GM23338 (cell line): ENCODE results near the gene CHD9NB.

Source experiments
- CREB1 ChIP-seq: fragments of 250-450 bp; sonication (Bioruptor Pico); IDR thresholded peaks from 2 replicates; pipeline ENCODE4 v1.5.0; 2020; ENCODE audit warnings: low read depth, mild to moderate bottlenecking, moderate library complexity
- EZH2 ChIP-seq: fragments of 200-600 bp; sonication (generic); IDR thresholded peaks from one replicate; pipeline ENCODE4 v1.8.0; 2017; ENCODE audit warnings: antibody characterized with exemption, mild to moderate bottlenecking, low read depth; ENCODE audit not compliant: unreplicated experiment
- EZH2phosphoT487 ChIP-seq: fragments of 200-600 bp; sonication (generic); IDR thresholded peaks from one replicate; pipeline ENCODE4 v1.8.1; 2018; ENCODE audit warnings: antibody characterized with exemption; ENCODE audit not compliant: unreplicated experiment
- JUNB ChIP-seq: IDR thresholded peaks from one replicate; pipeline ENCODE4 v1.6.1; 2016; ENCODE audit warnings: antibody characterized with exemption; ENCODE audit not compliant: unreplicated experiment
- NANOG ChIP-seq: IDR thresholded peaks from 2 replicates; pipeline ENCODE4 v1.6.1; 2016; ENCODE audit warnings: antibody characterized with exemption, borderline replicate concordance
- POLR2AphosphoS5 ChIP-seq: IDR thresholded peaks from 2 replicates; pipeline ENCODE4 v1.6.1; 2016; ENCODE audit warnings: antibody characterized with exemption, low read depth
- ZNF114 ChIP-seq: fragments of 250-450 bp; sonication (Bioruptor Pico); IDR thresholded peaks from 2 replicates; pipeline ENCODE4 v1.5.0; 2020; ENCODE audit warnings: mild to moderate bottlenecking, moderate library complexity
- ZNF331 ChIP-seq: fragments of 250-450 bp; sonication (Bioruptor Pico); IDR thresholded peaks from 2 replicates; pipeline ENCODE4 v1.5.0; 2020; ENCODE audit warnings: low read depth, mild to moderate bottlenecking, moderate library complexity
- TF ChIP-seq, protein P1 (sequence below), 2 experiments: fragments of 200-600 bp in 1 of 2; sonication (generic) in 1 of 2; conservative IDR thresholded peaks; 2 replicates each; pipeline versions ENCODE4 v1.5.1 to v1.6.1; 2016 to 2017; ENCODE audit warnings: antibody characterized with exemption in 2 of 2, low read depth in 2 of 2, mild to moderate bottlenecking in 2 of 2, moderate library complexity in 1 of 2
- TF ChIP-seq, protein P2 (sequence below): IDR thresholded peaks from one replicate; pipeline ENCODE4 v1.6.1; 2018; ENCODE audit warnings: antibody characterized with exemption; ENCODE audit not compliant: unreplicated experiment
- TF ChIP-seq, protein P3 (sequence below): IDR thresholded peaks from 2 replicates; pipeline ENCODE4 v1.6.1; 2016; ENCODE audit warnings: antibody characterized with exemption

DNA sequence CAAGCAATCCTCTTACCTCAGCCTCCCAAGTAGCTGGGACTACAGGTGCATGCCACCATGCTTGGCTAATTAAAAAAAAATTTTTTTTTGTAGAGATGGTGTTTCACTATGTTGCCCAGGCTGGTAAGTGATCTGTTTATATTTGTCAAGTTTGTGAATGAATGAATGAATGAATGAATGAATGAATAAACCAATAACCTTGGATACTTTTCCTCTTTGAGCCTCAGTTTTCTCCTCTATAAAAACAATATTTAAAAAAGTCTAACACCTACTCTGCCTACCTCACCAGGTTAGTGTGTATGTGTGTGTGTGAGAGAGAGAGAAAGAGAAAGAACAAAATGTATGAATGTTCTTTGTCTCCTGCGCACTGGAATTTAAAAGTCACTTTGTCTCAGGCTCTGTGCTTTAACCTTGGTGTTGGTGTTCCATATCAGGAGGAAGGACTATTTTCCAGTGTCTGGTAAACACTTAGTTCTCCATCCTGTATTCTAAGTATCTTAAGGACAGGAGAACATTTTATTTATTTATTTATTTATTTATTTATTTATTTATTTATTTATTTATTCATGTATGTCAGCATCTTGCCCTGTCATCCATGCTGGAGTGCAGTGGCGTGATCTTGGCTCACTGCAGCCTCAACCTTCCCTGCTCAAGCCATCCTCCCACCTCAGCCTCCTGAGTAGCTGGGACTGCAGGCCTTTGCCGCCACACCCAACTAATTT, 29.1 kb upstream of the CHD9NB start:
- no peak for TF ChIP-seq POLR2AphosphoS5
- TF ChIP-seq, protein P1, sequence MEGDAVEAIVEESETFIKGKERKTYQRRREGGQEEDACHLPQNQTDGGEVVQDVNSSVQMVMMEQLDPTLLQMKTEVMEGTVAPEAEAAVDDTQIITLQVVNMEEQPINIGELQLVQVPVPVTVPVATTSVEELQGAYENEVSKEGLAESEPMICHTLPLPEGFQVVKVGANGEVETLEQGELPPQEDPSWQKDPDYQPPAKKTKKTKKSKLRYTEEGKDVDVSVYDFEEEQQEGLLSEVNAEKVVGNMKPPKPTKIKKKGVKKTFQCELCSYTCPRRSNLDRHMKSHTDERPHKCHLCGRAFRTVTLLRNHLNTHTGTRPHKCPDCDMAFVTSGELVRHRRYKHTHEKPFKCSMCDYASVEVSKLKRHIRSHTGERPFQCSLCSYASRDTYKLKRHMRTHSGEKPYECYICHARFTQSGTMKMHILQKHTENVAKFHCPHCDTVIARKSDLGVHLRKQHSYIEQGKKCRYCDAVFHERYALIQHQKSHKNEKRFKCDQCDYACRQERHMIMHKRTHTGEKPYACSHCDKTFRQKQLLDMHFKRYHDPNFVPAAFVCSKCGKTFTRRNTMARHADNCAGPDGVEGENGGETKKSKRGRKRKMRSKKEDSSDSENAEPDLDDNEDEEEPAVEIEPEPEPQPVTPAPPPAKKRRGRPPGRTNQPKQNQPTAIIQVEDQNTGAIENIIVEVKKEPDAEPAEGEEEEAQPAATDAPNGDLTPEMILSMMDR (conservative IDR thresholded peaks at IDR 0.05; ENCODE audit: low read depth in 2 of 2): no peak
- no peak for TF ChIP-seq JUNB
- TF ChIP-seq EZH2phosphoT487: no peak
- TF ChIP-seq CREB1 (CRISPR knock-in tag): no peak
- no peak for TF ChIP-seq EZH2
- TF ChIP-seq, protein P2, sequence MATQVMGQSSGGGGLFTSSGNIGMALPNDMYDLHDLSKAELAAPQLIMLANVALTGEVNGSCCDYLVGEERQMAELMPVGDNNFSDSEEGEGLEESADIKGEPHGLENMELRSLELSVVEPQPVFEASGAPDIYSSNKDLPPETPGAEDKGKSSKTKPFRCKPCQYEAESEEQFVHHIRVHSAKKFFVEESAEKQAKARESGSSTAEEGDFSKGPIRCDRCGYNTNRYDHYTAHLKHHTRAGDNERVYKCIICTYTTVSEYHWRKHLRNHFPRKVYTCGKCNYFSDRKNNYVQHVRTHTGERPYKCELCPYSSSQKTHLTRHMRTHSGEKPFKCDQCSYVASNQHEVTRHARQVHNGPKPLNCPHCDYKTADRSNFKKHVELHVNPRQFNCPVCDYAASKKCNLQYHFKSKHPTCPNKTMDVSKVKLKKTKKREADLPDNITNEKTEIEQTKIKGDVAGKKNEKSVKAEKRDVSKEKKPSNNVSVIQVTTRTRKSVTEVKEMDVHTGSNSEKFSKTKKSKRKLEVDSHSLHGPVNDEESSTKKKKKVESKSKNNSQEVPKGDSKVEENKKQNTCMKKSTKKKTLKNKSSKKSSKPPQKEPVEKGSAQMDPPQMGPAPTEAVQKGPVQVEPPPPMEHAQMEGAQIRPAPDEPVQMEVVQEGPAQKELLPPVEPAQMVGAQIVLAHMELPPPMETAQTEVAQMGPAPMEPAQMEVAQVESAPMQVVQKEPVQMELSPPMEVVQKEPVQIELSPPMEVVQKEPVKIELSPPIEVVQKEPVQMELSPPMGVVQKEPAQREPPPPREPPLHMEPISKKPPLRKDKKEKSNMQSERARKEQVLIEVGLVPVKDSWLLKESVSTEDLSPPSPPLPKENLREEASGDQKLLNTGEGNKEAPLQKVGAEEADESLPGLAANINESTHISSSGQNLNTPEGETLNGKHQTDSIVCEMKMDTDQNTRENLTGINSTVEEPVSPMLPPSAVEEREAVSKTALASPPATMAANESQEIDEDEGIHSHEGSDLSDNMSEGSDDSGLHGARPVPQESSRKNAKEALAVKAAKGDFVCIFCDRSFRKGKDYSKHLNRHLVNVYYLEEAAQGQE: no peak
- TF ChIP-seq NANOG: no peak
- no peak for TF ChIP-seq ZNF114
- TF ChIP-seq, protein P3, sequence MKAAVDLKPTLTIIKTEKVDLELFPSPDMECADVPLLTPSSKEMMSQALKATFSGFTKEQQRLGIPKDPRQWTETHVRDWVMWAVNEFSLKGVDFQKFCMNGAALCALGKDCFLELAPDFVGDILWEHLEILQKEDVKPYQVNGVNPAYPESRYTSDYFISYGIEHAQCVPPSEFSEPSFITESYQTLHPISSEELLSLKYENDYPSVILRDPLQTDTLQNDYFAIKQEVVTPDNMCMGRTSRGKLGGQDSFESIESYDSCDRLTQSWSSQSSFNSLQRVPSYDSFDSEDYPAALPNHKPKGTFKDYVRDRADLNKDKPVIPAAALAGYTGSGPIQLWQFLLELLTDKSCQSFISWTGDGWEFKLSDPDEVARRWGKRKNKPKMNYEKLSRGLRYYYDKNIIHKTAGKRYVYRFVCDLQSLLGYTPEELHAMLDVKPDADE: no peak
- TF ChIP-seq ZNF331: no peak
